Omental fat pad (tissue), 4 donors: ENCODE measurements around the gene RNF208. TPM values are rescaled to one million over a fixed set of nuclear protein-coding genes. Genes with fewer than 3 reads are reported as not detected.
A peak's percentile ranks its signal among the peaks of the same experiment; 100 is the strongest.

ENCODE experiments used
- ATAC-seq: fragments of 150-250 bp; one replicate; pipeline ENCODE4 v1.9.1; 2016; ENCODE audit warnings: mild to moderate bottlenecking, moderate library complexity; ENCODE audit not compliant: low FRiP score
- DNase-seq: peaks from one replicate; pipeline ENCODE4 v3.0.0-alpha.2; 2019; ENCODE audit warnings: low spot score
- CTCF ChIP-seq, 3 donors: fragments of 450-650 bp; IDR thresholded peaks; one replicate each; pipeline ENCODE4 v1.5.1; 2016 to 2017; ENCODE audit warnings: antibody characterized with exemption in 3 of 3, mild to moderate bottlenecking in 3 of 3, moderate library complexity in 2 of 3
- total RNA-seq, 4 donors: library from RNA; depleted of rRNA; stranded (reverse); fragments of >200 nt; gene quantifications; one replicate each; pipeline ENCODE4 v1.1.0, GENCODE V29; 2016

Gene RNF208
- total RNA-seq, 4 donors from 2014 or later: 0.65 to 1.0 (median 0.72) TPM; not detected in 1

DNA sequence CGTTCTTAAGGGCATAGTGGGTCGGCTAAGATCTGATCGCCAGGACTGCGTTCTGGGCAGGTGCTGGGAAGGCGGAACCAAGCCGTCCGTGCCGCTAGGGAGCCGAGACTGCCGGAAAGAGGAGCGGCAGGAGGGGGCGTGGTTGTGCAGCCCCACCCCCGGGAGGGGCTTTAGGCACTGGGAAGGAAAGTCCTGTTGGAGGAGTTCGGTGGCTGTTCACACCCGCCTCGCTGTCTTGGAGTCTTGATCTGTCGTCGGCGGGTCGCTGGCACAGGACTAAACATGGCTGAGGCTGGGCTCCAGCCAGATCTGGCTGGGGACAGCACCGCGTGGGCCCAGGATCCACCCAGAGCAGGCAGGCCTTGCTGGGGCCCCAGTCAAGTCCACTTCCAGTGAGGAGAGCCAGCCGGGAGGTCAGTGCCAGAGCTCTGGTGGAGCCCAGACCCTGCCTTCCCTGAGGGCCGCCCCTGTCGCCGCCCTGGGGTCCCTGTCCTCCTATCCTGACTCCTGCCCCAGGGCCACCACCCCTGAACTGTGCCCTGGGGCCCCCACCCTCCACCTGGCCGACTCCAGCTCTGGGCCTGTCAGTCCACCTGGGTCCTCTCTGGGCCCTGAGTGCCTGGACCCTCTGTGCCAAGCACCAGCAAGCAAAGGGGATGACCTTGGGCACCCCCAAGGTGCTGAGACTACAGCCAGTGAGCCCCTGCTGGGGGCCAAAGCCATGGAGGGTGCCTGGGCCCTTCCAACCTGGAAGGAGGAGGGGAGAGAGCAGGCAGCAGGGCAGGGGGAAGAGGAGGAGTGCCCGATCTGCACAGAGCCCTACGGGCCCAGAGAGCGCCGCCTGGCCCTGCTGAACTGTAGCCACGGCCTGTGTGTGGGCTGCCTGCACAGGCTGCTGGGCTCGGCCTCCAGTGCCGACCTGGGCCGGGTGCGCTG lies 4.5 kb downstream of the RNF208 start:
- TF ChIP-seq CTCF (IDR thresholded peaks at IDR 0.05): no peak
- DNase-seq (peak; percentile 44), ATAC-seq (peak; percentile 69)

DNA sequence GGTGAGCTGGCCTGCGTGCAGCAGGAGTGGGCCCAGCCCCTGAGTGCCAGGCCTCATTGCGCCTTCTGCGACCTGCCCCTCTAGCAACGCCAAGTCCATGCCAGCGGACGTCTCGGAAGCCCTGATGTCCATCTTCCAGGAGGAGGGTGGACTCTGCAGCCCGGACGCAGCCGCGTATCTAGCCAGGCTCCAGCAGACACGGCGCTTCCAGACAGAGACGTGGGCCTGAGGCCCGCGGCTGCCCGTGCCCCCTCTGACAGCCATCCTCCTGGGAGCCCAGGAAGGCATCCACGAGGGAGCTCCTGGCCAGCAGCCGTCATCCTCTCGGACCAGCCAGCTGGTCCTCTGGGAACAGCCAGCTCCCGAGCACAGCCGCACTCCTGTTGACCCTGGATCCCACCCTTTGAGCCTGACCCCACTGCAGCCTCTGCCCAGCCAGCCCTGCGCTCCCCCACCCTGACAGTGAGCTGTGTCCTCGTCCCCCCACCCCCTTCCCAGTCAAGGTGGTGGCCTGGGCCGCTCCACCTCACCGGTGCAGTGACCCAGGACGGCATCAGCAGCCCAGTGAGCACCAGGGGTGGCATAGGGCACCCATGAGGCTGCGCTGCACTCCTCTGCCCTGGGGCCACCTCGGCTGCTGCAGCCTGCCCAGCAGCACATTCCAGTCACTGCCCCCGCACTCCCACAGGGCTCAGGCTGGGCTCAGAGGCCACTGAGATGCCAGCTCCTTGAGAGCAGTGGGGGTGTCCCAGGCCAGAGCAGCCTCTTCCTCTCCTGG lies 5.7 kb downstream of the RNF208 start:
- DNase-seq (no peak), ATAC-seq (no peak)
- no peak for TF ChIP-seq CTCF (IDR thresholded peaks at IDR 0.05)

DNA sequence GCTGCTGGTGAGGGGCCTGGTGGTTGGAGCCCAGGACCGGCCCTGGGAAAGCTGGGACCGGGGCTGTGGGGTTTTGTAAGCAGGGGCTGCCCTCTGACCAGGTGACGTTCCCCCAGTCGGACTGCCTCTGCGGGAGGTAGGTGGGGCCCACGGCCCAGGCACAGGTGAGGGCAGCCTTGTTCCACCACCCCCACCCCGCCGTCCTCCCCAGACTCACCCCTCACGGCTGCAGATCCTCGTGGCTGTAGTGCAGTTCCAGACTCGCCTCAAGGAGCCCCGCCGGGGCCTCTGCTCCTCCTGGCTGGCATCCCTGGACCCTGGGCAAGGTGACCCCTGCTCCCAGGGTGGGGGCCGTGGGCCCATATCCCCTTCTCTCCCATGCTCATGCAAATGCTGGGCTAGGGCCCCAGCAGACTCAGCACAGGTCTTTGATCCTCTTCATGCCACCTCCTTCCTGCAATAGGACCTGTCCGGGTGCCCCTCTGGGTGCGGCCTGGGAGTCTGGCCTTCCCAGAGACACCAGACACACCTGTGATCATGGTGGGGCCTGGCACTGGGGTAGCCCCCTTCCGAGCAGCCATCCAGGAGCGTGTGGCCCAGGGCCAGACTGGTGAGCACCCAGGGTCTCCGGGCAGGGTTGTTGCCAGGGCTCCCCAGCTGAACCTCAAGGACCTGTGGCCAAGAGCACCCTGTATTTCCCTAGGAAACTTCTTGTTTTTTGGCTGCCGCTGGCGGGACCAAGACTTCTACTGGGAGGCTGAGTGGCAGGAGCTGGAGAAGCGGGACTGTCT lies 6.6 kb downstream of the RNF208 start:
- ATAC-seq (no peak), DNase-seq (no peak)

GRCh38 chr9:137214620-137215019 lies 7.4 kb downstream of the RNF208 start:
- TF ChIP-seq CTCF (IDR thresholded peaks at IDR 0.05): no peak
- no peak for ATAC-seq
- DNase-seq: no peak

More for the DNA sequence above, 6.6 kb downstream of the RNF208 start:
- TF ChIP-seq CTCF (IDR thresholded peaks at IDR 0.05): no peak

DNA sequence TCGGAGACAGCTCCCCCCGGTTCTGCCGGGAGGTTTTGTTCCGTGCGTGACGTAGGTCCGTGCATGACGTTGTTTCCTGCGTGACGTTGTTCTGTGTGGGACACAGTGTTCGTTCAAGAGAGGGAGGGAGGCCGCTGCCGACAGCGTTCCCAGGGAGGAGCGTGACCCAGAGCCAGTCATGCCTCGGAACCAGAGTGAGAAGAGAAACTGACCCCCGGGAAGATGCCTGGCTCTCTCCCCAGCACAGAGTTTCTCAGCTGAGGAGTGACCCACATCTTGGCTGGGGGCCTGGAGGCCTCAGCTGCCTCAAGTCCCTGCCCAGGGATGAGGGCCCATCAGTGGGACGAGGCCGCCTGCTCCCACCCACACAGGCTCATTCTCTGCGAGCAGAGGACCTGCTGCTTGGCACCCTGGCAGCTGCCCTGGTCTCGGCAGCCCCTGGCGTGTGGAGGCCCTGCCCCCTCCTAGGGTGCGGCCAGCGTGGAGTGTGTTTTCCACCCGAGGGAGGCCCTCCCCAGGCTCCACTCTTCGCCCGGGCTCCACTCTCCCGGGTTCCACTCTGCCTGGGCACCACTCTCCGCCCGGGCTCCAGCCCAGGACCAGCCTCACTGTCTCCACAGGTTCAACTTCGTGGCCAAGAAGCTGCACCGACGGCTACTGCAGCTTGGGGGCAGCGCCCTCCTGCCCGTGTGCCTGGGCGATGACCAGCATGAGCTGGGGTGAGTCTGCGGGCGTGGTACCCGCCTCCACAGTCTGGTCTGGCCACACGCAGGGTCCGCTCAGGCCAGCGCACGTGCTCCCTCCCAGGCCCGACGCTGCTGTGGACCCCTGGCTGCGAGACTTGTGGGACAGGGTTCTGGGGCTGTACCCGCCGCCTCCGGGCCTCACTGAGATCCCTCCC lies 8.6 kb downstream of the RNF208 start:
- no peak for ATAC-seq
- no peak for TF ChIP-seq CTCF (IDR thresholded peaks at IDR 0.05)
- DNase-seq: no peak

- DNase-seq: no peak
- ATAC-seq: no peak
- no peak for TF ChIP-seq CTCF (IDR thresholded peaks at IDR 0.05)
Observed at GRCh38 chr9:137212520-137212919, 9.5 kb downstream of the RNF208 start.
